Esophagus (tissue), 2 donors: ENCODE measurements around the gene DZIP1. TPM values are rescaled to one million over a fixed set of nuclear protein-coding genes. Genes with fewer than 3 reads are reported as not detected.
A peak's percentile ranks its signal among the peaks of the same experiment; 100 is the strongest.

ENCODE experiments used
- H3K27ac ChIP-seq, 2 donors: one replicate each; pipeline ENCODE4 v1.5.1; 2013; ENCODE audit warnings: low read depth in 2 of 2, mild to moderate bottlenecking in 2 of 2, inconsistent platforms in 1 of 2, low read length in 1 of 2, moderate library complexity in 1 of 2
- H3K27me3 ChIP-seq, 2 donors: one replicate each; pipeline ENCODE4 v1.6.1; 2013; ENCODE audit warnings: low read length in 2 of 2, control low read depth in 1 of 2, mild to moderate bottlenecking in 1 of 2; ENCODE audit not compliant: insufficient read depth in 2 of 2, control insufficient read depth in 1 of 2
- H3K36me3 ChIP-seq, 2 donors: one replicate each; pipeline ENCODE4 v1.6.1; 2013; ENCODE audit warnings: low read length in 1 of 2; ENCODE audit not compliant: control insufficient read depth in 2 of 2, insufficient read depth in 2 of 2
- H3K4me1 ChIP-seq, 2 donors: one replicate each; pipeline ENCODE4 v1.6.1; 2013; ENCODE audit warnings: low read length in 1 of 2; ENCODE audit not compliant: control insufficient read depth in 2 of 2, insufficient read depth in 2 of 2
- H3K4me3 ChIP-seq, 2 donors: one replicate each; pipeline ENCODE4 v1.5.1; 2013; ENCODE audit warnings: low read length in 2 of 2, mild to moderate bottlenecking in 2 of 2, low read depth in 1 of 2, moderate library complexity in 1 of 2
- H3K9me3 ChIP-seq, 2 donors: one replicate each; pipeline ENCODE4 v1.6.1; 2013; ENCODE audit warnings: mild to moderate bottlenecking in 2 of 2, low read depth in 1 of 2, low read length in 1 of 2, moderate library complexity in 1 of 2; ENCODE audit not compliant: control insufficient read depth in 2 of 2, insufficient read depth in 1 of 2
- WGBS, 2 donors: extraction: QIAGEN DNeasy Blood & Tissue Kit; methylation state at CpG; one replicate each; pipeline ENCODE4 v1.1.7; 2013; 5-methylcytosine and 5-hydroxymethylcytosine counted together
- polyA plus RNA-seq, 2 donors: library from polyadenylated mRNA; stranded (reverse); fragments of 200-250 nt; gene quantifications; one replicate each; pipeline ENCODE4 v1.2.3, GENCODE V29; 2013
- donor health status: healthy with polysubstance abuse.
- donor health status: Bipolar disorder and iron deficiency.

The DZIP1 gene
- polyA plus RNA-seq, 2 donors, result 2.1 to 3.0 TPM

DNA sequence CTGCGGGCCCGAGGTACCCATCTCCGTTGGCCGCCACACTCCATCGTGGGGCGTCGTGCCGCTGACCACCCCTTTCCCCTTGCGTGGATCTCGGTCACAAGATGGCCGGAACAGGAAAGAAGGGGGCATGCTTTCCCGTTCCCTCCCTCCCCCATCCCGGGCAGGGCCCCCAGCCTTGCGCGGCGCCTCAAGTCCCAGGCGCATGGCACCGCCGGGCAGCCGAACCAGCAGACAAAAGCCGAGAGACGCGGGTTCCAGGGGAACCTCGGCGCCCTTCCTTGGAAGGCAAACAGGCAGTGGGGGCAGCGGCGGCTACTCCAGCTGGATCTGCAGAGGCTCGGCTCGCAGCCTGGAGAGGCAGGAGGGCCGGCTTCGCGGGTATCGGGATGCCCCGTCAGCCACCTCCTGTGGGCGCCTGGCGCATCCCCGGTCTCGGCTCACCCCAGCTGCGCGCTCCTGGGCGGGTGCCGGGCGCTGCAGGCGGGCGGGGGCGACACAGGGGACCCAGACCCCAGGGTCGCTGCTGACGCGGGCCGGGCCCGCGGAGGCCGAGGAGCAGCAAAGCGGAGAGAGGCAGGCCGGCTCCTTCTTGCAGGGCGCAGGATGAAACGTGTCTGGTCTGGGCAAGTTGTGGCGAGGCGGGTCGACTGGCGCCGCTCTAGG is 439 bp downstream of the DZIP1 start:
- 1 to 2% methylated on average over 55 to 62 of the region's 62 CpGs for WGBS, 2 donors
- peaks cover 8 to 12% of the 10 kb centered on the region in 2 donors for H3K4me1 ChIP-seq
- peak overlapping the region; percentile 57 to 58 for H3K27ac ChIP-seq

DNA sequence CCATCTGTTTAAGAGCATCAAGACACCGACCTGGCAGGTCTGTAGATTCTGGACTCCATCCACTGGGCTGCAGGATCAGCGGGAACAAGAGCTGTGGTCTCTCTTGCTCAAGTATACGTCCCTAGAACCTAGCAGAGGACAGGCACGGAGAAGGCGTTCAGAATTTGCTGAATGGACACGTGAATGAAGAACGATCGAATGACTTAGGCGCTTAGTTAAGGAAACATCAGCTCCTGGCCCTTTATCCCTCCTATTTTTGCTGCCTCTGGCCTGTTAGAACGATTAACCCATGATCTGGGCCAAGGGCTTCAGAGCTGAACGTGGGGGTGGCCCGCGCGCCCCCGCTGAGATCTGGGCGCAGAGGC is 953 bp downstream of the DZIP1 start:
- H3K4me3 ChIP-seq, result peak overlapping the region; percentile 61 to 64
- H3K4me1 ChIP-seq, result peaks cover 8 to 12% of the 10 kb centered on the region in 2 donors
- H3K9me3 ChIP-seq, result peaks cover 0 to 3% of the 10 kb centered on the region in 2 donors
- peaks cover 0 to 2% of the 10 kb centered on the region in 2 donors for H3K27me3 ChIP-seq
- WGBS, 2 donors, result 15 to 21% methylated on average over 16 of the region's 16 CpGs
- H3K36me3 ChIP-seq, result no peaks in the 10 kb centered on the region
- H3K27ac ChIP-seq, result peak overlapping the region; percentile 45 to 57

More for the DNA sequence above, 439 bp downstream of the DZIP1 start:
- Histone ChIP-seq H3K36me3 (no peaks in the 10 kb centered on the region), H3K9me3 (peaks cover 0 to 3% of the 10 kb centered on the region in 2 donors), H3K27me3 (peaks cover 0 to 2% of the 10 kb centered on the region in 2 donors), H3K4me3 (peak overlapping the region; percentile 61 to 64)

DNA sequence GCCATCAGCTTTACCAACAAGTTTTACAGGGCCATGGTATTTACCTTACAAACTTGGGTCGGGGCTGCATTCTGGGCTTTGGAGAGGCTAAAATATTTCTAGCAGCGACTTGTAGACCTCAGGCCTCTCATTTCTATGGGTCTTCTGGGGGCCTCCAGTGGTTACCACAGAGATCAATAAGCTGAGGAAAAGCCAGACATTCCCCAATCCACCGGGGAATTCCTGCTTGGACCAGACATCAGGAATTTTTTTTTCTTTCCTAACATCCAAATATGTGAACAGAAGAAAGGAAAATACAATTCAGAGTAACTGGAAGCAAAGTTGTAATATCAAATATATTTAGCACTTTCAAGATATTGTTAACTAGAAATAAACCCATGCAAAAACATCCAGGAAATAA is 1.5 kb downstream of the DZIP1 start:
- peaks cover 8 to 12% of the 10 kb centered on the region in 2 donors for H3K4me1 ChIP-seq
- H3K27me3 ChIP-seq, result peaks cover 0 to 2% of the 10 kb centered on the region in 2 donors
- H3K36me3 ChIP-seq, result no peaks in the 10 kb centered on the region
- no peak overlapping the region for H3K4me3 ChIP-seq
- H3K9me3 ChIP-seq, result peaks cover 0 to 3% of the 10 kb centered on the region in 2 donors
- WGBS, 2 donors, result 61 to 64% methylated on average over 3 of the region's 3 CpGs
- H3K27ac ChIP-seq, result no peak overlapping the region

DNA sequence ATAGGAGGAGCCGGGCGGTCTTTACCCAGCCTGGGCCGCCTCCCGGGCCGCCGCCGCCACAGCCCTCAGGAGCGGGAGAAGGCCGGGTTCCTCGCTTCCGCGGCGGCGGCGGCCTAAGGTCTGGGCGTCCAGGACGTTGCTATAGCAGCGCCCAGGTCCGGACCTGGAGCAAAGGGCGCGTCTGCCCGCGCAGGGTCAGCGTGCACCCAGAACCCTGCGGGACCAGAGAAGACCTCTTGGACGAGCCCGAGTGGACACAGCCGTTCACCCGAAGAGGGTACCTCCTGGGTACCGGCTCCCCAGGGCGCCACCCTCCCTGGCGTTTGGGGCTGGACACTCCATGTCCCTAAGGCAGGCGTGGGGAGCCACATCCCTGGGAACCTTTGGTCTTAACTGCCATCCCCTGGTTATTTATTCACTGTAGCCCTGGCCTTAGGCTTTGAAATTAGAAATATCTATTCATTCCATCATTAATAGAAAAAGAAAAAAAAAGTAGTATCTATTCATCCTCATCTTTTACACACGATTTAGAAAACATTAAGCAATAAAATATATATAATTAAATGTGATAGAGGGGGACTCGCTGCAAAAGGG is 2.4 kb downstream of the DZIP1 start:
- Histone ChIP-seq H3K4me3 (peak overlapping the region; percentile 37 to 40), H3K4me1 (peaks cover 8 to 12% of the 10 kb centered on the region in 2 donors), H3K27me3 (peaks cover 0 to 2% of the 10 kb centered on the region in 2 donors), H3K9me3 (peaks cover 0 to 3% of the 10 kb centered on the region in 2 donors), H3K27ac (no peak overlapping the region), H3K36me3 (no peaks in the 10 kb centered on the region)
- 11% methylated on average over 34 to 35 of the region's 35 CpGs for WGBS, 2 donors

DNA sequence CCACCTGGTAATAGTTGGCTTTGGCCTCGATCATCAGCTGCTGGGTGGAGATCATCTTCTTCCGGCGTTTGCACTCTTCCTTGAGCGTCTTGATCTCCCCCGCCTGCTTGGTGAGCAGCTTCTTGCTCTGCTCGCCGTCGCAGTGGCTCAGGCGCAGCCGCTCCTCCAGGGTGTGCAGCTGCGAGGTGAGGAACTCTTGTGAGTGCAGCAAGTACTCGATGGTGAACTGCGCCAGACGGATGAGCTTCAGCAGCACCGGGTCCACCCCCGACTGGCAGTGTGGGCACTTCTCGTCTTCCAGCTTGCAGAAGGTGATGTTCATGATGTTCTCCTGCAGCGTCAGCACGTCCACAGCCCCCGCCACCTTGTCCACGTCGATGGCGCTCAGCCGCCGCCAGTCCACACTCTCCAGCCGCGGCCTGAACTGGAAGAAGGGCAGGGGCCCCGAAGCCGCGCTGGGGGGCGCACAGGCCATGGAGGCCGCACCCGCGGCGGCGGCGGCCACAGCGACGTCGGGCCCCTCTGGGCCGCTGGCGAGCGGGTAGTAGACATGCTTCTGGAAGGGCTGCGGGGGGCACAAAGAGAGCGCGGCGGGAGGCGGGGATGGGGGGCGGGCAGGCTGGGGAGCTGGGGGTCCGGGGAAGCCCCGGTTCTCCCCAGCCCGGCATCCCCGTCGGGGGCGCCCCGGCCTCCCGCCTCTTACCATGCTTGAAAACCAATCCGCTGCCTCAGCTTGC is 3.0 kb downstream of the DZIP1 start:
- peaks cover 0 to 2% of the 10 kb centered on the region in 2 donors for H3K27me3 ChIP-seq
- H3K4me1 ChIP-seq, result peaks cover 8 to 12% of the 10 kb centered on the region in 2 donors
- H3K36me3 ChIP-seq, result no peaks in the 10 kb centered on the region
- WGBS, 2 donors, result 37 to 41% methylated on average over 45 to 58 of the region's 58 CpGs
- H3K9me3 ChIP-seq, result peaks cover 0 to 3% of the 10 kb centered on the region in 2 donors
- H3K27ac ChIP-seq, result no peak overlapping the region
- peak overlapping the region; percentile 37 to 40 for H3K4me3 ChIP-seq

DNA sequence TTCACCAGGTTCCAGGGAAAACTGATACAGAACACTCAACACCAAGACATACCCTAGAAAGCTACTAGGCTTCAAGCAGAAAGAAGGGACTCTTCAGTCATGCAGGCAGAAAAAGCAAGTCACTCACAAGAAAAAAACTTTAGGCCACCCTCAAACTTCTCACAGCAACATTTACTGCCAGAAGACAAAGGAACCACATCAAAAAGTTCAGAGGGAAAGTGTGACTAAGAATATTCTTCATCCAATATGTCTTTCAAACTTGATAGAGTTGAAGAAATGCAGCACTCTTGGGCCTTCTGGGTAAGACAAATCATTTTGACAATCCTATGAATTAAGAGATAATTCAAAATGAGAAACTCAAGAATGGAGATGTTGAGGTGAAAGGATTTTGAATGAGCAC is 7.7 kb downstream of the DZIP1 start:
- H3K27me3 ChIP-seq, result no peaks in the 10 kb centered on the region

DNA sequence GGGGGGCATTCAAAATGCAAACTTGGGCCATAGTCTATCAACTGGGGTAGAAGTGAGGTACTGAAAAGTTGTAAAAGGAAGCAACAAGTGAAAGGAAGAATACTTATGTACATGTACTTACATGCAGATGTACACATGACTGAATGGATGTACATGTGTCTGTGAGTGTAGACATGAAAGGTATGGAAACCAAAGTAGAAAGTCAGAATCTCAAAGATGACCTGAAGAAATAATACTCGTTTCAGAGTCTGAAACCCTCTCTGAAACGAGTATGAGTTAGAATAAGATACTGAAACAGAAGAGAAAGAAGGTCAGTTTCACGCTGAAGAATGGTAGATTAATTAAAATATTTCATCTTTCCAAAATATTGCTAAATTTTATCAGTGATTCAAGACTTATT is 13.9 kb downstream of the DZIP1 start:
- Histone ChIP-seq H3K27me3 (no peaks in the 10 kb centered on the region), H3K27ac (no peak overlapping the region), H3K4me3 (no peak overlapping the region), H3K9me3 (no peaks in the 10 kb centered on the region), H3K36me3 (no peaks in the 10 kb centered on the region), H3K4me1 (no peaks in the 10 kb centered on the region)
- 76 to 79% methylated on average over 3 of the region's 3 CpGs for WGBS, 2 donors

More for the DNA sequence above, 7.7 kb downstream of the DZIP1 start:
- Histone ChIP-seq H3K36me3 (no peaks in the 10 kb centered on the region), H3K4me1 (peaks cover 0 to 2% of the 10 kb centered on the region in 2 donors), H3K4me3 (no peak overlapping the region), H3K9me3 (peaks cover 0 to 3% of the 10 kb centered on the region in 2 donors), H3K27ac (no peak overlapping the region)

DNA sequence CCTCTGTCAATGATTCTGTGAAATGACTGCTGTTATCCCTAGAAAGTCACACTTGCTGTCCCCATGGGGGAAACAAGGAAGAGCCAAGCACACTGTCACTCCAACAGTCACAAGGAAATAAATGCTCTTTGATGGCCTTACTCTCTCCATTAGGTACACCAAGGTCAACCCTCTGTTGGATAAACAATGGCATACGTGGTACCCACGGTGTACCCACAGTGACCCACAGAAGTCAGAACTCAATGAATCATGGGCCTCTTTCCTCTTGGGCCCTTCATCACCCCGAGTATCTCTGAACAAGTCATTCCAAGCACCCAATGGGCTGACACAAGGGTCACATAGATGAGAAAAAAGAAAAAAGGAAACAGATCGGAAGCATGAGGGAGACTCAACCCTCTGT is 15.4 kb downstream of the DZIP1 start:
- WGBS, 2 donors, result 81 to 92% methylated on average over 4 of the region's 4 CpGs
- Histone ChIP-seq H3K27me3 (no peaks in the 10 kb centered on the region), H3K4me1 (no peaks in the 10 kb centered on the region), H3K4me3 (no peak overlapping the region), H3K36me3 (no peaks in the 10 kb centered on the region), H3K27ac (no peak overlapping the region), H3K9me3 (no peaks in the 10 kb centered on the region)

DNA sequence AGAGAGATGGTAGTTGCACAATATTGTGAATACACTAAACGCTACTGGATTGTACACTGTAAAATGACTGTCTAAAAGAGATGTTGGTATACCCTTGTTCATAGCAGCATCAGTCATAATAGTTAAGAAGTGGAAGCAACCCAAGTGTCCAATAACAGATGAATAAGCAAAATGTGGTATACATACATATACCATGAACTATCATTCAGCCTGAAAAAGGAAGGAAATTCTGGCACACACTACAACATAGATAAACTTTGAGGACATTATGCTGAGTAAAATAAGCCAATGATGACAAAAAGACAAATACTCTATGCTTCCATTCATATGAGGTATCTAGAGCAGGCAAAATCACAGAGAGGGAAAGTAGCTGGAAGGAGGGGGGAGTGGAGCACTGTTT is 16.0 kb downstream of the DZIP1 start:
- H3K36me3 ChIP-seq, result no peaks in the 10 kb centered on the region
- 93 to 99% methylated on average over 1 of the region's 1 CpG for WGBS, 2 donors
- H3K27ac ChIP-seq, result no peak overlapping the region
- H3K9me3 ChIP-seq, result no peaks in the 10 kb centered on the region
- no peaks in the 10 kb centered on the region for H3K4me1 ChIP-seq
- no peak overlapping the region for H3K4me3 ChIP-seq
- no peaks in the 10 kb centered on the region for H3K27me3 ChIP-seq
